K562 (cell line): Measurements from ENCODE around the gene SLC6A13. TPM values are rescaled to one million over a fixed set of nuclear protein-coding genes. Genes with fewer than 3 reads are reported as not detected.

Experiments
- ATAC-seq: fragments of 200-7000 bp; cut with Tn5 transposase; 3 replicates; pipeline ENCODE4 v1.9.1; 2020; ENCODE audit warnings: moderate library complexity
- BruUV-seq: library from RNA; stranded (reverse); fragments of 400-500 nt; replicated peaks from 2 replicates; lab custom pipeline; 2021; lab: Mats Ljungman, UMichigan
- CTCF ChIA-PET: fragments of 300-600 bp; formaldehyde crosslinking; extraction: SDS; loops from one replicate; lab custom pipeline; 2021; ENCODE audit warnings: low intra/inter-chr PET ratio; lab: Yijun Ruan, JAX
- POLR2A ChIA-PET: fragments of 300-600, 350-650 bp; sonication (Branson Sonifier 250); formaldehyde crosslinking; extraction: SDS; loops from one replicate; lab custom pipeline; 2021; ENCODE audit warnings: antibody characterized with exemption, inconsistent platforms; lab: Yijun Ruan, JAX
- DNase-seq, 4 experiments: peaks; one replicate each; pipeline versions ENCODE4 v3.0.0 to v3.0.0-alpha.2; 2011 to 2018; ENCODE audit warnings: low spot score in 3 of 4, mixed read lengths in 3 of 4; ENCODE audit errors: extremely low read depth in 1 of 4
- FAIRE-seq: peaks from 2 replicates; lab custom pipeline; 2011; peaks lifted over from hg19 to GRCh38; lab: Jason Lieb, UNC
- H2AFZ ChIP-seq: 2 replicates; pipeline ENCODE4 v1.6.0; 2011; ENCODE audit warnings: low read depth, low read length, control low read depth, inconsistent platforms
- H3K27ac ChIP-seq: fragments of 200-600 bp; 3 replicates; pipeline ENCODE4 v1.8.0; 2011; ENCODE audit warnings: low read depth, mild to moderate bottlenecking, control low read depth, inconsistent platforms, low read length, moderate library complexity, mixed read lengths; ENCODE audit errors: extremely low read depth
- H3K27me3 ChIP-seq, 2 experiments: fragments of 300-600 bp in 1 of 2; 2 replicates in 1 of 2; 3 replicates in 1 of 2; pipeline versions ENCODE4 v1.6.0 to v1.8.0; 2011; ENCODE audit warnings: inconsistent platforms in 2 of 2, low read length in 2 of 2, mild to moderate bottlenecking in 1 of 2, mixed read lengths in 1 of 2, moderate library complexity in 1 of 2; ENCODE audit not compliant: control insufficient read depth in 2 of 2, insufficient read depth in 2 of 2
- H3K36me3 ChIP-seq: fragments of 300-600 bp; 3 replicates; pipeline ENCODE4 v1.8.0; 2011; ENCODE audit warnings: mild to moderate bottlenecking, low read length, inconsistent platforms; ENCODE audit not compliant: control insufficient read depth, insufficient read depth
- H3K4me1 ChIP-seq, 2 experiments: fragments of 200-600 bp in 1 of 2; replicated peaks in 1 of 2; 2 replicates in 1 of 2; 3 replicates in 1 of 2; pipeline versions ENCODE4 v1.5.1 to v1.8.0; 2011; ENCODE audit warnings: inconsistent platforms in 2 of 2, low read length in 2 of 2, mild to moderate bottlenecking in 1 of 2, mixed read lengths in 1 of 2, moderate library complexity in 1 of 2; ENCODE audit not compliant: control insufficient read depth in 2 of 2, insufficient read depth in 2 of 2
- H3K4me2 ChIP-seq: 2 replicates; pipeline ENCODE4 v1.6.1; 2011; ENCODE audit warnings: low read length, control low read depth, inconsistent platforms, mixed read lengths; ENCODE audit not compliant: insufficient read depth
- H3K4me3 ChIP-seq: fragments of 200-600 bp; sonication (generic), shearing (Covaris generic); 2 replicates; pipeline ENCODE4 v1.5.1; 2016; ENCODE audit warnings: control low read depth, inconsistent platforms
- H3K79me2 ChIP-seq: fragments of 200-600 bp; 3 replicates; pipeline ENCODE4 v1.8.0; 2011; ENCODE audit warnings: low read length, inconsistent platforms; ENCODE audit not compliant: control insufficient read depth, insufficient read depth
- H3K9ac ChIP-seq, 2 experiments: 2 replicates each; pipeline versions ENCODE4 v1.6.0 to v1.6.1; 2011; ENCODE audit warnings: low read depth in 2 of 2, low read length in 2 of 2, control low read depth in 1 of 2, inconsistent platforms in 1 of 2, mild to moderate bottlenecking in 1 of 2, mixed read lengths in 1 of 2; ENCODE audit not compliant: insufficient read depth in 1 of 2
- H3K9me1 ChIP-seq: one replicate; pipeline ENCODE4 v1.6.0; 2011; ENCODE audit warnings: inconsistent platforms, mild to moderate bottlenecking, low read length, moderate library complexity; ENCODE audit not compliant: control insufficient read depth, insufficient read depth
- H3K9me3 ChIP-seq: replicated peaks from 2 replicates; pipeline ENCODE4 v1.5.1; 2011; ENCODE audit warnings: low read depth, low read length, inconsistent platforms; ENCODE audit not compliant: control insufficient read depth, insufficient read depth
- H4K20me1 ChIP-seq: replicated peaks from 2 replicates; pipeline ENCODE4 v1.6.1; 2011; ENCODE audit warnings: low read length, inconsistent platforms, mixed read lengths; ENCODE audit not compliant: control insufficient read depth, insufficient read depth
- CEBPB ChIP-seq: fragments of 450-650 bp; IDR thresholded peaks from 2 replicates; pipeline ENCODE4 v1.6.1; 2016; ENCODE audit warnings: missing genetic modification characterization, missing compliant biosample characterization
- ELF1 ChIP-seq: fragments of 200-800 bp; sonication (Bioruptor generic); IDR thresholded peaks from 2 replicates; pipeline ENCODE4 v1.6.1; 2016; ENCODE audit warnings: missing genetic modification characterization, missing compliant biosample characterization
- ETS1 ChIP-seq: conservative IDR thresholded peaks from 2 replicates; pipeline ENCODE4 v1.6.1; 2011; ENCODE audit warnings: low read depth, mild to moderate bottlenecking, low read length; ENCODE audit not compliant: control insufficient read depth
- EZH2 ChIP-seq: IDR thresholded peaks from 2 replicates; pipeline ENCODE4 v1.6.1; 2012; ENCODE audit warnings: low read depth, mild to moderate bottlenecking, inconsistent platforms, low read length, borderline replicate concordance
- FOXJ3 ChIP-seq: sonication (generic); formaldehyde crosslinking; IDR thresholded peaks from 2 replicates; pipeline ENCODE4 v1.4.0; 2020; ENCODE audit warnings: mild to moderate bottlenecking, missing genetic modification reagents
- MAZ ChIP-seq, 2 experiments: fragments of 450-650 bp in 1 of 2; sonication (generic) in 1 of 2; formaldehyde crosslinking; IDR thresholded peaks in 1 of 2; conservative IDR thresholded peaks in 1 of 2; 2 replicates each; pipeline versions ENCODE4 v1.4.0 to v1.5.0; 2020; ENCODE audit warnings: mild to moderate bottlenecking in 1 of 2, missing genetic modification reagents in 1 of 2
- MEF2D ChIP-seq: conservative IDR thresholded peaks from 2 replicates; pipeline ENCODE4 v1.6.1; 2016; ENCODE audit warnings: low read depth, missing genetic modification characterization, missing compliant biosample characterization
- MLLT1 ChIP-seq, 2 experiments: fragments of 450-650 bp; IDR thresholded peaks; 2 replicates each; pipeline ENCODE4 v1.6.1; 2016
- NFIX ChIP-seq: fragments of 250-450 bp; sonication (Bioruptor Pico); IDR thresholded peaks from 2 replicates; pipeline ENCODE4 v1.4.0; 2020; ENCODE audit warnings: low read depth, mild to moderate bottlenecking, moderate library complexity
- POLR2G ChIP-seq: fragments of 200-400 bp; formaldehyde crosslinking; IDR thresholded peaks from 2 replicates; pipeline ENCODE4 v1.6.1; 2017; ENCODE audit warnings: low read depth, mild to moderate bottlenecking, antibody characterized with exemption, low read length, moderate library complexity
- POLR2H ChIP-seq: IDR thresholded peaks from 2 replicates; pipeline ENCODE4 v1.6.1; 2016; ENCODE audit warnings: missing genetic modification characterization, low read depth, mild to moderate bottlenecking, control low read depth, missing compliant biosample characterization, moderate library complexity
- TEAD4 ChIP-seq, 2 experiments: sonication (generic) in 1 of 2; formaldehyde crosslinking in 1 of 2; IDR thresholded peaks; 2 replicates each; pipeline versions ENCODE4 v1.6.1 to v1.8.0; 2012 to 2022; ENCODE audit warnings: borderline replicate concordance in 1 of 2, inconsistent platforms in 1 of 2, low read length in 1 of 2, mild to moderate bottlenecking in 1 of 2, missing genetic modification reagents in 1 of 2
- ZBTB11 ChIP-seq, 3 experiments: fragments of 200-800 bp in 1 of 3; fragments of 250-450 bp in 1 of 3; fragments of 450-650 bp in 1 of 3; sonication (Bioruptor Pico) in 1 of 3; sonication (Bioruptor generic) in 1 of 3; formaldehyde crosslinking in 1 of 3; IDR thresholded peaks; 2 replicates each; pipeline versions ENCODE4 v1.6.1 to v1.8.0; 2016 to 2022; ENCODE audit warnings: mild to moderate bottlenecking in 2 of 3, missing genetic modification characterization in 2 of 3, missing compliant biosample characterization in 1 of 3, moderate library complexity in 1 of 3
- WGBS: fragments of 100-300 bp; shearing (Covaris generic); methylation state at CpG from one replicate; pipeline ENCODE4 v1.1.6; 2016; ENCODE audit warnings: low coverage, mixed read lengths; ENCODE audit not compliant: insufficient coverage; ENCODE audit errors: missing lambda C conversion rate; 5-methylcytosine and 5-hydroxymethylcytosine counted together
- in situ Hi-C: fragments of 300-500 bp; cut with MboI; formaldehyde crosslinking; loops from 4 replicates; pipeline ENCODE4 v1.15.0; 2018; ENCODE audit warnings: inconsistent platforms, mixed read lengths
- intact Hi-C: fragments of 100-400 bp; cut with micrococcal nuclease; formaldehyde crosslinking; loops from 2 replicates; pipeline ENCODE4 v1.14.2; 2022
- polyA plus RNA-seq, 8 experiments: library from polyadenylated mRNA; depleted of rRNA in 4 of 8; stranded (reverse) in 5 of 8; unstranded in 3 of 8; fragments of >200 nt; fragmentation: Nextera tagmentation in 2 of 8; fragmentation: Illumina TruSeq in 1 of 8; extraction: Ambion mirVana in 2 of 8; extraction: Trizol in 1 of 8; gene quantifications; 2 replicates each; pipeline versions ENCODE4 v1.2.1 to v1.2.3, GENCODE V29; 2011 to 2014; ENCODE audit warnings: inconsistent platforms in 1 of 8, missing spikeins in 1 of 8
- total RNA-seq, 7 experiments: library from RNA; depleted of rRNA in 6 of 7; stranded (reverse); fragments of >200 nt in 6 of 7; fragmentation: Illumina TruSeq in 2 of 7; extraction: Trizol in 2 of 7; gene quantifications; 2 replicates each; pipeline versions ENCODE4 v1.2.1 to v1.2.3, GENCODE V29; 2011 to 2021; ENCODE audit warnings: low replicate concordance in 1 of 7

SLC6A13 gene
- total and polyA plus RNA-seq, 9 of the 15 experiments (the other 6 are each of a cell fraction or from before 2014, with no cell fraction given): 0.06 to 0.33 (median 0.22) TPM; not detected in 4

DNA sequence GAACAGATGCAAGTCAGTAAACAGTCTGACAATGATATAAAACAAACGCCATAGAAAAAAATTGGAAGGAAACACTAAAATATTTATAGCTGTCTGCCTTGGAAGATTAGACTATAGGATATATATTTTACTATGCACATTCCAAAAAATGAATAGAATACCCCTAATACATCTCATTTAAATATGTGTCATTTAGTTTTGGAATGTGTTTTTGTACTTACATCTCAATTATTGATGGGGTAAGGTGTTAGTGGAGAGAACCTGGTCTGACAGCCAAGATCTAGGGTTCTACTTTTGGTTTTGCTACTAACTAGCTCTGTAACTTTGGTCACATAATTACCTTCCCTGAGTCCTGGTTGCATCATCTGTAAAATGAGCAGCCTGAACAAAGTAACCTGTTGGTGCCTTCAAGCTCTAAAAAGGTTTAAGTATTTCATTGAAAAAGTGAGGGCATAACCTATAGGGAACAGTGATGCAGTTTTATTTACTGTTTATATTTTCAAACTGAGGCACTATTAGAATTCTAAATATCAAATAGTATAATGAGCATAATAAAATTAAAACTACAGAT, 28.6 kb upstream of the SLC6A13 start (continued):
- no peak for TF ChIP-seq NFIX (CRISPR knock-in tag)
- no peak for TF ChIP-seq FOXJ3 (CRISPR knock-in tag)
- TF ChIP-seq EZH2: no peak
- no peak for TF ChIP-seq ELF1 (tag)
- TF ChIP-seq TEAD4 (IDR thresholded peaks at IDR 0.05; ENCODE audit: low read length): no peak
- TF ChIP-seq TEAD4 (CRISPR knock-in tag; IDR thresholded peaks at IDR 0.05; ENCODE audit: borderline replicate concordance): no peak
- TF ChIP-seq MLLT1 (IDR thresholded peaks at IDR 0.05): no peak

GRCh38 chr12:288687-289086, 26.1 kb upstream of the SLC6A13 start:
- CTCF ChIA-PET: no interaction called here
- TF ChIP-seq CEBPB: no peak
- TF ChIP-seq POLR2G: no peak
- no peak for TF ChIP-seq MAZ (CRISPR knock-in tag; conservative IDR thresholded peaks at IDR 0.05 in 1 of 2, IDR thresholded peaks at IDR 0.05 in 1 of 2)
- TF ChIP-seq ETS1: no peak
- no peak for TF ChIP-seq ZBTB11 (CRISPR knock-in tag; IDR thresholded peaks at IDR 0.05)
- TF ChIP-seq POLR2H (tag): no peak
- TF ChIP-seq MEF2D (tag): no peak

More at GRCh38 chr12:288687-289086, 26.1 kb upstream of the SLC6A13 start:
- H3K4me1 ChIP-seq: no peaks in the 10 kb centered on the region
- no peaks in the 10 kb centered on the region for H3K9me1 ChIP-seq
- peaks cover 40% of the 10 kb centered on the region; the same call in 2 of the 3 replicates for H3K36me3 ChIP-seq
- H3K4me2 ChIP-seq: no peak overlapping the region
- no peak overlapping the region for H2AFZ ChIP-seq
- POLR2A ChIA-PET: interaction anchor here (0.7 kb wide), 1 partner anchor 20 kb away, joined by 3 read pairs; no protein-coding TSS in a partner anchor
- FAIRE-seq (no peak), DNase-seq (no peak), ATAC-seq (no peak)
- no peaks in the 10 kb centered on the region for H4K20me1 ChIP-seq
- WGBS: 79% methylated on average over 5 of the region's 5 CpGs
- no TSS peak for BruUV-seq
- no peaks in the 10 kb centered on the region for H3K79me2 ChIP-seq
- no peaks in the 10 kb centered on the region for H3K9me3 ChIP-seq
- H3K9ac ChIP-seq: no peak overlapping the region
- H3K27me3 ChIP-seq: no peaks in the 10 kb centered on the region
- intact Hi-C loops: no loop called here
- no peak overlapping the region for H3K27ac ChIP-seq
- no peak overlapping the region for H3K4me3 ChIP-seq
- in situ Hi-C loops: no loop called here
